CD4-positive, alpha-beta memory T cell (primary cell): ENCODE results near the gene PTPRA. TPM values are rescaled to one million over a fixed set of nuclear protein-coding genes. Genes with fewer than 3 reads are reported as not detected.
A peak's percentile ranks its signal among the peaks of the same experiment; 100 is the strongest.

Experiments
- CTCF ChIA-PET: fragments of 350-600 bp; sonication (Branson Sonifier 250); formaldehyde crosslinking; loops from one replicate; lab custom pipeline; 2021; ENCODE audit warnings: inconsistent platforms; ENCODE audit not compliant: partially characterized antibody; lab: Charles Lee
- POLR2A ChIA-PET: fragments of 350-600 bp; sonication (Branson Sonifier 250); formaldehyde crosslinking; loops from one replicate; lab custom pipeline; 2021; ENCODE audit not compliant: partially characterized antibody; lab: Charles Lee
- DNase-seq, 5 donors: peaks; one replicate each; pipeline versions ENCODE4 v3.0.0 to v3.0.0-alpha.2; 2020 to 2022; ENCODE audit warnings: mixed read lengths in 1 of 5
- H3K27ac ChIP-seq: one replicate; pipeline ENCODE4 v1.7.0; 2013; ENCODE audit warnings: low read depth, low read length
- H3K27me3 ChIP-seq: 2 replicates; pipeline ENCODE4 v1.7.0; 2013; ENCODE audit warnings: mild to moderate bottlenecking, low read length, moderate library complexity; ENCODE audit not compliant: insufficient read depth
- H3K36me3 ChIP-seq: 2 replicates; pipeline ENCODE4 v1.7.0; 2013; ENCODE audit warnings: mild to moderate bottlenecking, low read length, moderate library complexity; ENCODE audit not compliant: insufficient read depth
- H3K4me1 ChIP-seq: 2 replicates; pipeline ENCODE4 v1.7.0; 2013; ENCODE audit warnings: mild to moderate bottlenecking, low read length, moderate library complexity; ENCODE audit not compliant: insufficient read depth
- H3K4me3 ChIP-seq, 2 donors: one replicate each; pipeline ENCODE4 v1.7.0; 2013; ENCODE audit warnings: low read length in 2 of 2, mild to moderate bottlenecking in 1 of 2
- H3K9me3 ChIP-seq, 2 donors: one replicate each; pipeline ENCODE4 v1.7.0; 2013; ENCODE audit warnings: low read length in 2 of 2, control low read depth in 1 of 2; ENCODE audit not compliant: control insufficient read depth in 1 of 2
- H3K27ac Mint-ChIP-seq, 7 donors: one replicate each; pipeline ENCODE4 v1.8.0; 2020 to 2021; ENCODE audit warnings: mixed read lengths in 7 of 7, mild to moderate bottlenecking in 6 of 7, inconsistent platforms in 3 of 7, moderate library complexity in 3 of 7
- H3K27me3 Mint-ChIP-seq, 2 donors: one replicate each; pipeline ENCODE4 v1.8.0; 2020 to 2021; ENCODE audit warnings: mixed read lengths in 2 of 2
- H3K36me3 Mint-ChIP-seq, 2 donors: one replicate each; pipeline ENCODE4 v1.8.0; 2020 to 2021; ENCODE audit warnings: mixed read lengths in 2 of 2, inconsistent platforms in 1 of 2, mild to moderate bottlenecking in 1 of 2
- H3K4me1 Mint-ChIP-seq, 4 donors: one replicate each; pipeline ENCODE4 v1.8.0; 2020 to 2021; ENCODE audit warnings: mixed read lengths in 4 of 4, mild to moderate bottlenecking in 1 of 4
- H3K4me3 Mint-ChIP-seq, 8 donors: one replicate each; pipeline ENCODE4 v1.8.0; 2020 to 2021; ENCODE audit warnings: mixed read lengths in 8 of 8, mild to moderate bottlenecking in 7 of 8, moderate library complexity in 6 of 8, inconsistent platforms in 3 of 8
- H3K9me3 Mint-ChIP-seq, 8 donors: one replicate each; pipeline ENCODE4 v1.8.0; 2020 to 2021; ENCODE audit warnings: mixed read lengths in 8 of 8, mild to moderate bottlenecking in 5 of 8, inconsistent platforms in 3 of 8, moderate library complexity in 1 of 8
- intact Hi-C: fragments of 100-400 bp; cut with micrococcal nuclease; formaldehyde crosslinking; loops from one replicate; pipeline ENCODE4 v1.15.1; 2023
- polyA plus RNA-seq, 2 donors: library from polyadenylated mRNA; unstranded; fragments of 300-500 nt; fragmentation: Illumina TruSeq; gene quantifications; one replicate each; pipeline ENCODE4 v1.2.3, GENCODE V29; 2021
- total RNA-seq, 2 experiments: library from RNA; stranded (reverse); gene quantifications; one replicate each; pipeline ENCODE4 v1.2.3, GENCODE V29; 2021

PTPRA gene
- total and polyA plus RNA-seq, 4 experiments from 2014 or later, result 24.8 to 87.8 (median 64.7) TPM

- POLR2A ChIA-PET, result no interaction called here
- H3K27me3 ChIP-seq, result no peaks in the 10 kb centered on the region
- peaks cover 32 to 64% of the 10 kb centered on the region in 2 donors for H3K36me3 Mint-ChIP-seq
- H3K4me3 ChIP-seq, result no peak overlapping the region
- H3K27ac ChIP-seq, result no peak overlapping the region
- peaks cover 0 to 4% (median 2%) of the 10 kb centered on the region in 4 donors for H3K4me1 Mint-ChIP-seq
- no peaks in the 10 kb centered on the region for H3K27me3 Mint-ChIP-seq
- H3K9me3 ChIP-seq, result no peaks in the 10 kb centered on the region
- intact Hi-C loops, result no loop called here
- peaks cover 47% of the 10 kb centered on the region for H3K36me3 ChIP-seq
- H3K9me3 Mint-ChIP-seq, result peaks cover 0 to 4% (median 0%) of the 10 kb centered on the region in 8 donors
- H3K4me1 ChIP-seq, result no peaks in the 10 kb centered on the region
- H3K27ac Mint-ChIP-seq, result peak overlapping the region in 3 of 7 donors; percentile 8 to 72 (median 37)
- CTCF ChIA-PET, result interaction anchor here (1.1 kb wide), 1 partner anchor 15 kb away, joined by 4 read pairs; no protein-coding TSS in a partner anchor
- H3K4me3 Mint-ChIP-seq, result no peak overlapping the region
- DNase-seq, result no peak
Observed at GRCh38 chr20:3037654-3038053, 164.4 kb downstream of the PTPRA start.

GRCh38 chr20:3038454-3038853 lies 165.2 kb downstream of the PTPRA start:
- Histone ChIP-seq H3K27ac (no peak overlapping the region), H3K36me3 (peaks cover 40% of the 10 kb centered on the region), H3K9me3 (no peaks in the 10 kb centered on the region), H3K27me3 (no peaks in the 10 kb centered on the region), H3K4me3 (no peak overlapping the region), H3K4me1 (no peaks in the 10 kb centered on the region)
- Mint-ChIP-seq H3K4me3 (no peak overlapping the region), H3K27ac (peak overlapping the region in 6 of 7 donors; percentile 12 to 77 (median 51)), H3K9me3 (peaks cover 0 to 4% (median 0%) of the 10 kb centered on the region in 8 donors), H3K4me1 (peaks cover 0 to 4% (median 2%) of the 10 kb centered on the region in 4 donors), H3K27me3 (no peaks in the 10 kb centered on the region), H3K36me3 (peaks cover 32 to 64% of the 10 kb centered on the region in 2 donors)
- intact Hi-C loops, result no loop called here
- no peak for DNase-seq
- ChIA-PET CTCF (interaction anchor here (1.1 kb wide), 1 partner anchor 15 kb away, joined by 4 read pairs; no protein-coding TSS in a partner anchor), POLR2A (no interaction called here)

- ChIA-PET POLR2A (no interaction called here), CTCF (no interaction called here)
- no peak overlapping the region for H3K4me3 Mint-ChIP-seq
Observed at GRCh38 chr20:3039426-3039825, 166.1 kb downstream of the PTPRA start.

GRCh38 chr20:3040086-3040485 lies 166.8 kb downstream of the PTPRA start:
- H3K4me1 Mint-ChIP-seq, result peaks cover 3 to 8% (median 7%) of the 10 kb centered on the region in 4 donors
- H3K4me3 Mint-ChIP-seq, result no peak overlapping the region
- no peaks in the 10 kb centered on the region for H3K27me3 Mint-ChIP-seq
- no peaks in the 10 kb centered on the region for H3K27me3 ChIP-seq
- H3K27ac ChIP-seq, result no peak overlapping the region
- H3K36me3 ChIP-seq, result peaks cover 34% of the 10 kb centered on the region
- peaks cover 4% of the 10 kb centered on the region for H3K4me1 ChIP-seq
- no peak overlapping the region for H3K4me3 ChIP-seq
- peak overlapping the region in 2 of 7 donors; percentile 10 to 36 for H3K27ac Mint-ChIP-seq
- no peaks in the 10 kb centered on the region for H3K9me3 ChIP-seq
- POLR2A ChIA-PET, result interaction anchor here (0.6 kb wide), 1 partner anchor 1165 kb away, joined by 3 read pairs; no protein-coding TSS in a partner anchor
- peaks cover 0 to 4% (median 0%) of the 10 kb centered on the region in 8 donors for H3K9me3 Mint-ChIP-seq
- intact Hi-C loops, result no loop called here
- peaks cover 26 to 56% of the 10 kb centered on the region in 2 donors for H3K36me3 Mint-ChIP-seq
- CTCF ChIA-PET, result no interaction called here
- no peak for DNase-seq

More at GRCh38 chr20:3039426-3039825, 166.1 kb downstream of the PTPRA start:
- Mint-ChIP-seq H3K9me3 (peaks cover 0 to 4% (median 0%) of the 10 kb centered on the region in 8 donors), H3K27ac (peak overlapping the region in 4 of 7 donors; percentile 11 to 59 (median 49)), H3K27me3 (no peaks in the 10 kb centered on the region), H3K36me3 (peaks cover 32 to 61% of the 10 kb centered on the region in 2 donors), H3K4me1 (peaks cover 0 to 6% (median 2%) of the 10 kb centered on the region in 4 donors)
- Histone ChIP-seq H3K27ac (no peak overlapping the region), H3K27me3 (no peaks in the 10 kb centered on the region), H3K9me3 (no peaks in the 10 kb centered on the region), H3K36me3 (peaks cover 40% of the 10 kb centered on the region), H3K4me3 (no peak overlapping the region), H3K4me1 (no peaks in the 10 kb centered on the region)
- intact Hi-C loops, result no loop called here
- no peak for DNase-seq

GRCh38 chr20:3041854-3042409 lies 168.7 kb downstream of the PTPRA start:
- Histone ChIP-seq H3K36me3 (peaks cover 16% of the 10 kb centered on the region), H3K4me1 (peaks cover 12% of the 10 kb centered on the region), H3K27me3 (no peaks in the 10 kb centered on the region), H3K9me3 (no peaks in the 10 kb centered on the region), H3K27ac (no peak overlapping the region), H3K4me3 (no peak overlapping the region)
- Mint-ChIP-seq H3K4me1 (peaks cover 13 to 16% (median 14%) of the 10 kb centered on the region in 4 donors), H3K9me3 (peaks cover 0 to 4% (median 0%) of the 10 kb centered on the region in 8 donors), H3K36me3 (peaks cover 9 to 47% of the 10 kb centered on the region in 2 donors), H3K4me3 (no peak overlapping the region), H3K27ac (peak overlapping the region in 3 of 7 donors; percentile 41 to 85 (median 73)), H3K27me3 (no peaks in the 10 kb centered on the region)
- CTCF ChIA-PET, result interaction anchor here (2.2 kb wide), 1 partner anchor 11 kb away, joined by 11 read pairs; no protein-coding TSS in a partner anchor
- POLR2A ChIA-PET, result no interaction called here
- DNase-seq, result no peak
- intact Hi-C loops, result no loop called here

GRCh38 chr20:3042625-3043024 lies 169.3 kb downstream of the PTPRA start:
- H3K4me1 Mint-ChIP-seq, result peaks cover 15 to 22% (median 16%) of the 10 kb centered on the region in 4 donors
- intact Hi-C loops, result no loop called here
- DNase-seq, result no peak
- H3K27me3 ChIP-seq, result no peaks in the 10 kb centered on the region
- H3K27ac ChIP-seq, result no peak overlapping the region
- H3K36me3 ChIP-seq, result peaks cover 11% of the 10 kb centered on the region
- no peak overlapping the region for H3K4me3 Mint-ChIP-seq
- no peaks in the 10 kb centered on the region for H3K27me3 Mint-ChIP-seq
- ChIA-PET CTCF (interaction anchor here (2.2 kb wide), 1 partner anchor 11 kb away, joined by 11 read pairs; no protein-coding TSS in a partner anchor), POLR2A (no interaction called here)
- peaks cover 0 to 4% (median 0%) of the 10 kb centered on the region in 8 donors for H3K9me3 Mint-ChIP-seq
- no peaks in the 10 kb centered on the region for H3K9me3 ChIP-seq
- H3K36me3 Mint-ChIP-seq, result peaks cover 9 to 43% of the 10 kb centered on the region in 2 donors
- H3K4me3 ChIP-seq, result no peak overlapping the region
- peaks cover 19% of the 10 kb centered on the region for H3K4me1 ChIP-seq
- H3K27ac Mint-ChIP-seq, result peak overlapping the region in 1 of 7 donors; percentile 35

- H3K4me1 Mint-ChIP-seq, result peaks cover 15 to 27% (median 16%) of the 10 kb centered on the region in 4 donors
- Histone ChIP-seq H3K4me1 (peaks cover 26% of the 10 kb centered on the region), H3K4me3 (no peak within 1 kb of the TSS), H3K9me3 (no peaks in the 10 kb centered on the region), H3K27me3 (no peaks in the 10 kb centered on the region), H3K27ac (no peak within 1 kb of the TSS), H3K36me3 (peaks cover 16% of the 10 kb centered on the region)
- H3K9me3 Mint-ChIP-seq, result peaks cover 0 to 4% (median 0%) of the 10 kb centered on the region in 8 donors
- ChIA-PET POLR2A (no interaction called here), CTCF (interaction anchor here (2.2 kb wide), 1 partner anchor 10 kb away, joined by 11 read pairs; no protein-coding TSS in a partner anchor)
- H3K4me3 Mint-ChIP-seq, result peak within 1 kb of the TSS in 4 of 8 donors; percentile 2 to 84 (median 24)
- intact Hi-C loops, result no loop called here
- H3K27ac Mint-ChIP-seq, result peak within 1 kb of the TSS in 6 of 7 donors; percentile 13 to 86 (median 72)
- H3K36me3 Mint-ChIP-seq, result peaks cover 9 to 38% of the 10 kb centered on the region in 2 donors
- no peak for DNase-seq
- no peaks in the 10 kb centered on the region for H3K27me3 Mint-ChIP-seq
Observed at GRCh38 chr20:3043322-3043721, 170.0 kb downstream of the PTPRA start, which contains the start of gene GNRH2. GNRH2 (plus strand) TSS chr20:3043622; CDS start chr20:3044415, 793 bp downstream.
